ENCODE results near the gene PHLDA2. TPM values are rescaled to one million over a fixed set of nuclear protein-coding genes. Genes with fewer than 3 reads are reported as not detected.

Gene PHLDA2
- total and polyA plus RNA-seq, 2 donors (not counting 1 experiment from before 2014, with no cell fraction given), result 1.4 TPM; not detected in 1

- H3K27ac Mint-ChIP-seq, result no peak overlapping the region
- intact Hi-C loops (cut with micrococcal nuclease), result no loop called here
- no peak overlapping the region for H3K4me2 ChIP-seq (replicated peaks; ENCODE audit: low read depth, low read length, poor library complexity, severe bottlenecking)
- H3K9ac ChIP-seq (ENCODE audit: low read length), result no peak overlapping the region
- H3K79me2 ChIP-seq (ENCODE audit: control insufficient read depth, insufficient read depth, low read length), result no peaks in the 10 kb centered on the region
- no peak overlapping the region for H2AFZ ChIP-seq (ENCODE audit: insufficient read depth, low read depth, low read length, poor library complexity, severe bottlenecking)
- H3K9me3 ChIP-seq (ENCODE audit: control extremely low read depth in 1 of 3, control insufficient read depth in 2 of 3, insufficient read depth in 1 of 3, low read length in 2 of 3), result peaks cover 0 to 19% (median 10%) of the 10 kb centered on the region in 3 donors
- H3K4me1 Mint-ChIP-seq, result peaks cover 13% of the 10 kb centered on the region
- H3K4me3 Mint-ChIP-seq, result no peak overlapping the region
- POLR2A ChIA-PET, result no interaction called here
- no peaks in the 10 kb centered on the region for H4K20me1 ChIP-seq (ENCODE audit: control insufficient read depth, insufficient read depth, low read length, poor library complexity, severe bottlenecking)
- CTCF ChIA-PET, result no interaction called here
- DNase-seq (no peak), ATAC-seq (ENCODE audit: low read depth) (no peak)
- peaks cover 6 to 10% of the 10 kb centered on the region in 2 experiments for H3K36me3 ChIP-seq (replicated peaks in 1 of 2; ENCODE audit: control extremely low read depth in 1 of 2, control insufficient read depth in 1 of 2, extremely low read depth in 1 of 2, insufficient read depth in 2 of 2, low read length in 1 of 2)
- peaks cover 6 to 7% of the 10 kb centered on the region in 2 donors for H3K4me1 ChIP-seq (ENCODE audit: control insufficient read depth in 2 of 2, insufficient read depth in 2 of 2, low read length in 2 of 2)
- 85% methylated on average over 8 of the region's 13 CpGs for WGBS (ENCODE audit: insufficient coverage)
- no peaks in the 10 kb centered on the region for H3K27me3 Mint-ChIP-seq
- no peak overlapping the region for H3K27ac ChIP-seq (ENCODE audit: low read length in 2 of 2)
- no peak for TF ChIP-seq CTCF (IDR thresholded peaks at IDR 0.05)
- no peak for TF ChIP-seq EZH2 (IDR thresholded peaks at IDR 0.05; ENCODE audit: borderline replicate concordance, insufficient read depth, low read depth, low read length, poor library complexity, severe bottlenecking)
- no peaks in the 10 kb centered on the region for H3K27me3 ChIP-seq (replicated peaks in 1 of 4; ENCODE audit: control extremely low read depth in 1 of 4, control insufficient read depth in 3 of 4, insufficient read depth in 4 of 4, low read length in 3 of 4)
- H3K4me3 ChIP-seq (ENCODE audit: control extremely low read depth in 1 of 5, extremely low read depth in 1 of 5, insufficient read depth in 1 of 5, low read depth in 2 of 5, low read length in 4 of 5), result no peak overlapping the region
- peaks cover 10% of the 10 kb centered on the region for H3K9me3 Mint-ChIP-seq (ENCODE audit: insufficient read depth)
Observed at GRCh38 chr11:2942447-2942846, 13.2 kb upstream of the PHLDA2 start.

- H3K9me3 ChIP-seq (ENCODE audit: control extremely low read depth in 1 of 3, control insufficient read depth in 2 of 3, insufficient read depth in 1 of 3, low read length in 2 of 3), result peaks cover 0 to 28% (median 10%) of the 10 kb centered on the region in 3 donors
- Mint-ChIP-seq H3K27ac (no peak overlapping the region), H3K27me3 (no peaks in the 10 kb centered on the region), H3K4me3 (no peak overlapping the region), H3K9me3 (ENCODE audit: insufficient read depth) (peaks cover 11% of the 10 kb centered on the region), H3K4me1 (peaks cover 13% of the 10 kb centered on the region)
- H4K20me1 ChIP-seq (ENCODE audit: control insufficient read depth, insufficient read depth, low read length, poor library complexity, severe bottlenecking), result no peaks in the 10 kb centered on the region
- H3K4me2 ChIP-seq (replicated peaks; ENCODE audit: low read depth, low read length, poor library complexity, severe bottlenecking), result no peak overlapping the region
- DNase-seq (no peak), ATAC-seq (ENCODE audit: low read depth) (no peak)
- TF ChIP-seq CTCF (IDR thresholded peaks at IDR 0.05), result no peak
- TF ChIP-seq EZH2 (IDR thresholded peaks at IDR 0.05; ENCODE audit: borderline replicate concordance, insufficient read depth, low read depth, low read length, poor library complexity, severe bottlenecking), result no peak
- no peaks in the 10 kb centered on the region for H3K27me3 ChIP-seq (replicated peaks in 1 of 4; ENCODE audit: control extremely low read depth in 1 of 4, control insufficient read depth in 3 of 4, insufficient read depth in 4 of 4, low read length in 3 of 4)
- intact Hi-C loops (cut with micrococcal nuclease), result no loop called here
- H2AFZ ChIP-seq (ENCODE audit: insufficient read depth, low read depth, low read length, poor library complexity, severe bottlenecking), result no peak overlapping the region
- peaks cover 0 to 6% of the 10 kb centered on the region in 2 experiments for H3K36me3 ChIP-seq (replicated peaks in 1 of 2; ENCODE audit: control extremely low read depth in 1 of 2, control insufficient read depth in 1 of 2, extremely low read depth in 1 of 2, insufficient read depth in 2 of 2, low read length in 1 of 2)
- no peak overlapping the region for H3K27ac ChIP-seq (ENCODE audit: low read length in 2 of 2)
- WGBS (ENCODE audit: insufficient coverage), result 68% methylated on average over 9 of the region's 10 CpGs
- H3K4me3 ChIP-seq (ENCODE audit: control extremely low read depth in 1 of 5, extremely low read depth in 1 of 5, insufficient read depth in 1 of 5, low read depth in 2 of 5, low read length in 4 of 5), result no peak overlapping the region
- peaks cover 6 to 7% of the 10 kb centered on the region in 2 donors for H3K4me1 ChIP-seq (ENCODE audit: control insufficient read depth in 2 of 2, insufficient read depth in 2 of 2, low read length in 2 of 2)
- H3K79me2 ChIP-seq (ENCODE audit: control insufficient read depth, insufficient read depth, low read length), result no peaks in the 10 kb centered on the region
- ChIA-PET CTCF (interaction anchor here (2.0 kb wide), 1 partner anchor 11 kb away, joined by 6 read pairs; no protein-coding TSS in a partner anchor), POLR2A (no interaction called here)
- H3K9ac ChIP-seq (ENCODE audit: low read length), result no peak overlapping the region
Observed at GRCh38 chr11:2940921-2941821, 12.0 kb upstream of the PHLDA2 start.

Data from B cell (primary cell).